RWPE2 (cell line): ENCODE measurements around the gene CYFIP1.

Experiments
- ATAC-seq: fragments of 200-7000 bp; cut with Tn5 transposase; 3 replicates; pipeline ENCODE4 v1.9.1; 2021; ENCODE audit warnings: low read depth
- DNase-seq: peaks from one replicate; pipeline ENCODE4 v3.0.0-alpha.2; 2020; ENCODE audit warnings: low spot score
- H3K27ac ChIP-seq: fragments of 450-650 bp; 2 replicates; pipeline ENCODE4 v1.5.1; 2017; ENCODE audit warnings: mild to moderate bottlenecking; ENCODE audit not compliant: poor library complexity, severe bottlenecking
- H3K27me3 ChIP-seq: fragments of 250-450 bp; sonication (Bioruptor Pico); 2 replicates; pipeline ENCODE4 v1.5.1; 2021; ENCODE audit warnings: mild to moderate bottlenecking, moderate library complexity; ENCODE audit not compliant: insufficient read depth, poor library complexity, severe bottlenecking
- H3K36me3 ChIP-seq: fragments of 250-450 bp; sonication (Bioruptor Pico); 2 replicates; pipeline ENCODE4 v1.5.1; 2020; ENCODE audit warnings: low read depth, mild to moderate bottlenecking, moderate library complexity
- H3K4me1 ChIP-seq: fragments of 250-450 bp; sonication (Bioruptor Pico); 2 replicates; pipeline ENCODE4 v1.5.1; 2021; ENCODE audit warnings: mild to moderate bottlenecking, moderate library complexity; ENCODE audit not compliant: insufficient read depth, poor library complexity, severe bottlenecking
- H3K4me3 ChIP-seq: fragments of 250-450 bp; sonication (Bioruptor Pico); 2 replicates; pipeline ENCODE4 v1.5.1; 2021; ENCODE audit warnings: mild to moderate bottlenecking, moderate library complexity; ENCODE audit not compliant: severe bottlenecking
- H3K9me3 ChIP-seq: fragments of 250-450 bp; sonication (Bioruptor Pico); 2 replicates; pipeline ENCODE4 v1.5.1; 2021; ENCODE audit warnings: mild to moderate bottlenecking, moderate library complexity; ENCODE audit not compliant: severe bottlenecking
- CTCF ChIP-seq: fragments of 450-650 bp; IDR thresholded peaks from one replicate; pipeline ENCODE4 v1.5.1; 2017; ENCODE audit warnings: mild to moderate bottlenecking, moderate library complexity; ENCODE audit not compliant: poor library complexity, severe bottlenecking

The CYFIP1 gene

GRCh38 chr15:22913646-22914380 lies 66.4 kb downstream of the CYFIP1 start:
- H3K27ac ChIP-seq = no peak overlapping the region
- H3K9me3 ChIP-seq = no peaks in the 10 kb centered on the region
- no peaks in the 10 kb centered on the region for H3K4me1 ChIP-seq
- ATAC-seq (no peak), DNase-seq (peak; percentile 63)
- H3K4me3 ChIP-seq = no peak overlapping the region
- TF ChIP-seq CTCF = no peak
- peaks cover 91% of the 10 kb centered on the region for H3K36me3 ChIP-seq
- no peaks in the 10 kb centered on the region for H3K27me3 ChIP-seq

- ATAC-seq = no peak
- no peak overlapping the region for H3K27ac ChIP-seq
- H3K4me3 ChIP-seq = no peak overlapping the region
- H3K36me3 ChIP-seq = peaks cover 88% of the 10 kb centered on the region
- TF ChIP-seq CTCF = no peak
- H3K4me1 ChIP-seq = no peaks in the 10 kb centered on the region
- DNase-seq = peak; percentile 26
- no peaks in the 10 kb centered on the region for H3K9me3 ChIP-seq
- H3K27me3 ChIP-seq = no peaks in the 10 kb centered on the region
These were observed 67.9 kb downstream of the CYFIP1 start for GRCh38 chr15:22912256-22912655.

- Histone ChIP-seq H3K27ac (no peak overlapping the region), H3K9me3 (no peaks in the 10 kb centered on the region), H3K27me3 (no peaks in the 10 kb centered on the region), H3K36me3 (peaks cover 87% of the 10 kb centered on the region), H3K4me1 (no peaks in the 10 kb centered on the region), H3K4me3 (no peak overlapping the region)
- ATAC-seq (no peak), DNase-seq (peak; percentile 59)
- no peak for TF ChIP-seq CTCF
These were observed 68.9 kb downstream of the CYFIP1 start for GRCh38 chr15:22911306-22911705.

- Histone ChIP-seq H3K27ac (no peak overlapping the region), H3K27me3 (no peaks in the 10 kb centered on the region), H3K4me3 (no peak overlapping the region), H3K9me3 (no peaks in the 10 kb centered on the region), H3K4me1 (no peaks in the 10 kb centered on the region), H3K36me3 (peaks cover 81% of the 10 kb centered on the region)
- ATAC-seq = no peak
- DNase-seq = peak; percentile 42
- TF ChIP-seq CTCF = no peak
These were observed 71.3 kb downstream of the CYFIP1 start for GRCh38 chr15:22908830-22909229.

GRCh38 chr15:22907161-22907950 lies 72.8 kb downstream of the CYFIP1 start:
- Histone ChIP-seq H3K9me3 (no peaks in the 10 kb centered on the region), H3K27me3 (no peaks in the 10 kb centered on the region), H3K27ac (no peak overlapping the region), H3K4me1 (no peaks in the 10 kb centered on the region), H3K36me3 (peaks cover 86% of the 10 kb centered on the region), H3K4me3 (no peak overlapping the region)
- no peak for ATAC-seq
- peak; percentile 67 for DNase-seq
- TF ChIP-seq CTCF = no peak
